DMS114 treated with DMSO at 0.1 percent for 48 hours (cell line): ENCODE measurements around the gene KAZALD1.
"Not testable (repeated sequence)": the region's sequence is repeated elsewhere in the genome, so short reads cannot be mapped to it uniquely, and the experiment has no call there.

ENCODE experiments used
- DNase-seq: peaks from one replicate; lab custom pipeline; 2025; ENCODE audit not compliant: unreplicated experiment; lab: John Stamatoyannopoulos, UW

Gene KAZALD1

DNA sequence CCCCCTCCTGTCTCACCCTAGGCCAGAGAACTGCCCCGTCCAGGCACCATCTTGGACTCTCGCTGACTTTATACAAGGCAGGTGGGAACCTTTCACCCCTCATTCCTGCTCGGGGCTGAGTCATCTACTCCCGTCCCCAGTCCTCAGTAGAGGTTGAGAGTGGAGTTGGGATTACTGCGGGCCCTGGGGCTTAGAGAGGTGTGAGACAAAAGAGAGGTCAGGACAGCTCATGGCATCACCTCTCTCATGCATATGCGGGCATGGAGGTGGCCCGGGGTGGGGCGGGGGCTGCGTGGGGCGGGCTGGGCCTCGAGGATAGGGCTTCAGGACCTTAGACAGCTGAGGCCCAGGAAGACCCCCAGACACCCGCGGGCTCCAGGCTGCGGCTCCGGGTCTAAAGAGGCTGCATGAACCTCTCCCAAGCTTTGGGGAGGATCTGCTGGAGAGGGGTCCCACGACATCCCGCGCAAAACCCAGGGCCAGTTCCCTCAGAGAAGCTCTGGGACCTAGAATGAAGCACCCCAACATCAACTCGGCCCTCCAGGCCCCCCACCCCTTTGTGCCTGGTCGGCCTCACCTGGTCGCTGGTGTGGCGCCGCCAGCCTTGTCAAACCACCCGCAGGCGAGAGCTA, 31.2 kb upstream of the KAZALD1 start:
- no peak for DNase-seq

DNA sequence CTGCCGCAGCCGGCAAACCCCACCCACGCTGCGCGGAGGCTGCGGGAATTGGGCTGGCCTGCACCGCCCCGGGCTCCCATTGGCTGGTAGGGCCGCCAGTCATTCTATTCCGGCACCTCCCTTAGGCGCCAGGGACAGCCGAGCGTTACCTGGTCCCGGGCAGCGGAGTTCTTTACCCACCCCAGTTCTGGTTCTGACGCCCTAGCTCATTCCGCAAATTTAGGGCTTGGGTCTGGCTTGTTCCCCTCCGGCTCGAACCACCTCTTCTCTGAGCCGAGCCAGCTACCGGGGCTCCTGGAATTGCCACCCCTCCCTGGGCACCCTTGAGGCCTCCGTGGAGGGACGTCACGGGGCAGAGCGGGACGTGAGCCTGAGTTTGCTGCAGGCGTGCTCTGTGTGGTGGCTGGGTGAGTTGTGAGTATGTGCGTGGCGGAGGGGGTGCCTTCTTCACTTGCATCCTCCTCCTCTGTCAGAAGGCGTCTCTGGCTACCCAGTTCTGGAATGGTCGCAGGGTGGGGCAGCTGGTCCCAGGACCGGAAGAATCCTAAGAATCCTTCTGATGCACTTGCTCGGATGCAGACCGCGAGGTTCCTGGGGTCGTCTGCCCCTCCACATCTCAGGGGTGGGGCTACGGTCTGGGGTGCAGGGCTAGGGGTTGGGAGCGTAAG, 30.5 kb upstream of the KAZALD1 start, which contains the start of the genes PDZD7 and SFXN3:
TSS of gene PDZD7 (minus strand) at position 2 of the 668 bp plus-strand sequence. CDS start 910 bp downstream, outside the sequence.
TSS of gene SFXN3 (plus strand) at position 107 of the 668 bp plus-strand sequence. CDS start 3,461 bp downstream, outside the sequence.
- DNase-seq = peak; percentile 81

DNA sequence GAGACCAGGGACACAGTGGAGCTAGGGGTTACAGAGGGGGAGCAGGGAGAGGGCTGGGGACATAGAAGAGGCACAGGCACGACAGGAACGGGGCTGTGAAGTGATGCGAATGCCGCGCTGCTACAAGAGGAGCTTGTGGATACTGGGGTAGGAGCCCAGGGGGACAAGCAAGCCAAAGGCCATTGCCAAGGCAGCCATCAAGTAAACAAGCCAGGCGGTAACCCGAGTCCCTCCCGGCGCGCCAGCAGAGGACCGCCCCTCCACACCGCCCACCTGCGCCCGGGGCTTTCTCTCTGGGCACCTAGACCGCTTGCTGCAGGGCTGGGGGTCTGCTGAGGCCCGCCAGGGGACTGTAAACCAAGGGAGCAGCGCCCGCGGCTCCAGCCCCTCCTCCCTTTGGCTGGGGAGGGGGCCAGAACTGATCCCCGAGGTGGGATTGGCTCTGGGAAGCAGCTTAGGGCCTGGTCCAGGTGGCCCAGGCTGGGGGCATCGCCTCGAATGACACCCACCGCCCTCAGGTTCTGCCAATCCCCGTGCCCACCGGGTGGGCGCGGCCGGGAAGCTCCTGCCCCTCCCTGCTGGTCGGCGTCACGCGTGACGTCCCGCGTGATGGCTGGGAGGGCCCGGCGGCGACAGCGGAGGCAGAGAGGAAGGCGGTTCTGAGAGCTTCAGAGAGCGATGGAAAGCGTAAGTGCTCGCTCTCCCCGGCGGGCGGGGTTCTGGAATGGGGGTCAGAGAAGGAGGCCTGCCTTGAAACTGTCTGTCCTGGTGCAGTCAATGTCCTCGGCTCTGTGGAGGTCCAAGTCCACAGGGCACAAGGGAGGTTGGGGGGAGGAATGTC, 29.8 kb upstream of the KAZALD1 start:
- peak; percentile 44 for DNase-seq

DNA sequence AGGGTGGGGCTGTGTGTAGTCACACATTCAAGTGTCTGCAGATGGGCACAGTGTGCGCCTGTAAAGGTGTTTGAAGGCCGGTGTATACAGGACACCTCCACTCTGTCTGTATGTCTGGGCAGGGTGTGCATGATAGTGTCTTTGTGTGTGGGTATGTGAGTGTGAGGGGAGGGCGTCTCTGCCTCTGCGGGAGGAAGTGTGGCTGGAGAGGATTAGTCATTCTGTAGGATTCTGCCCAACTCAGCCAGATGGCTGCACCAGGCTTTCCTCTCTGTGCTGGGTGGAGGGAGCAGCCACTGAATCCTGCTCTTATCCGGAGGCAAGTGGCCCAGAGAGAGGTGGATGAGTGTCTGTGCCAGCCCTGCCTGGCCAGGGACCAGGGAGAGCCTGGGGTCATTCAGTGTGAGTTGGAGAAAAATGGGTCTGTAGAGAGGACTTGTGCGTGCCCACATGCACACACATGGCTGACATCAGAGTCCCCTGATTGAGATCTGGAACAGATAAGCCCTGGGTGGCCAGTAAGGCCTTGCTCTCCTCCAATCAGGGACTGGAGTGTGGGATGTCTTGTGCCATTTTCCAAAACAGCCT, 29.1 kb upstream of the KAZALD1 start:
- DNase-seq = no peak

DNA sequence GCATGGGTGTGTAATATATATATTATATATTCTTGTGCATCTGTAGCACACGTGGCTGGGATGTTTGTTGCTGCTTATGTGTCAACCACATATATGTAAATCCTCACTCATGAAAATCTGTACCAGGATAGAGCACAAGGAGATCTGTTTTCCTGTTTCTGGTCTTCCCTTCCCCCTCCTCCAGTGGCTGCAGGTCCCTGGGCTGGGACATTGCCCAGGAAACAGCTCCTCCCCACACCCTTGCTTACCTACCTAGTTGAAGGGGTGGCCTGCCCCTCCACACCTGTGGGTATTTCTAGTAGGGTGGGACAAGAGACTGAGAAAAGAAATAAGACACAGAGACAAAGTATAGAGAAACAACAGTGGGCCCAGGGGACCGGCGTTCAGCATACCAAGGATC, 28.5 kb upstream of the KAZALD1 start:
- DNase-seq = no peak

DNA sequence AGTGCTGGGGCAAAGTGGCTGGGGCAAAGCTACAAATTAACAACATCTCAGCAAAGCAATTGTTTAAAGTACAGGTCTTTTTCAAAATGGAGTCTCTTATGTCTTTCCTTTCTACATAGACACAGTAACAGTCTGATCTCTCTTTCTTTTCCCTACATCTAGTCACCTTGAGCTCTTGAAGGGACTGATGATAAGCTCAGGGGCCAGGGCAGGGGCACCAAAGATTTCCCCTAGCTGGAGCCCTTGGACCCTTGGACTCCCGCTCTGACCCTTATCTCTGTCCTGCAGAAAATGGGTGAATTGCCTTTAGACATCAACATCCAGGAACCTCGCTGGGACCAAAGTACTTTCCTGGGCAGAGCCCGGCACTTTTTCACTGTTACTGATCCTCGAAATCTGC, 27.4 kb upstream of the KAZALD1 start:
- DNase-seq = not testable (repeated sequence)

DNA sequence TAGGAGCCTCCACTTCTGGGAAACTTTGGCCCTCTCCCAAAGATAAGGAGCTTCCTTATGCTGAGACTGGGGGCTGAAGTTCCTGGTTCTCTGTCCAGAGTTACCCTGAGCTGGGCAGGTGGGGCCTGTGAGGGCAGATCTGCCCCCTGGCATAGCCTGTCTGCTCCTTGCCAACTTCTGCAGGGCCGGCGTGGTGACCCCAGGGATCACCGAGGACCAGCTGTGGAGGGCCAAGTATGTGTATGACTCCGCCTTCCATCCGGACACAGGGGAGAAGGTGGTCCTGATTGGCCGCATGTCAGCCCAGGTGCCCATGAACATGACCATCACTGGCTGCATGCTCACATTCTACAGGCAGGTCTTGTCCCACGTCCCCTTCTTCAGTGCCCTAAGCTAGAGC, 26.5 kb upstream of the KAZALD1 start:
- no peak for DNase-seq

DNA sequence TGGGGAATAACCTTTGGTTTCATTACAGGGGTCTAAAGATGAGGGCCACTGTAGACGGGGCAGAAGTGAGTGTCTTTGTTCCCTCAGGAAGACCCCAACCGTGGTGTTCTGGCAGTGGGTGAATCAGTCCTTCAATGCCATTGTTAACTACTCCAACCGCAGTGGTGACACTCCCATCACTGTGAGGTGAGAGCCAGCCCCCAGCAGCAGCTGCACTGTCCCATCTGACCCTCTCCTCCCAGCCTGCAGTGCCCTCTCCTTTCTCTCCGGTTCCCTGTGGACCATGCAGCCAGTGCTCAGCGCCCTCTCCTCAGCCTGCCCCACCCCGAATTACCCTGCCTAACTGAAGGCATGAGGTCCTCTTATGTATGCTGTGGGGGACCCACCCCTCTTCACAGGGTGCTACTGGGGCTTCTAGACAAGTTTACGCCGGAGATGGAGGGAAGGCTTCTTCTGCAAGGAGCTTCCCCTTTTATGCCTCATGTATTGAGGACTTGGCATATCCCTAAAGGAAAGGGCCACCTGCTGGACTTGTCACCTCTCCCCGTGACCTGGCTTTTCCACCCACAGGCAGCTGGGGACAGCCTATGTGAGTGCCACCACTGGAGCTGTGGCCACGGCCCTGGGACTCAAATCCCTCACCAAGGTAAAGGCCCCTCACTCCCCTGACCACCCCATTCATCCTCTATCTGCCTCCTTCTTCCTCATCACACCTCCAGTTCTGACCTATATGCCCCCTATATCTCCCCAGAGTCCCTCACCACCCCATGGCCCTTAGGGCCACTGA, 25.7 kb upstream of the KAZALD1 start:
- DNase-seq = no peak

DNA sequence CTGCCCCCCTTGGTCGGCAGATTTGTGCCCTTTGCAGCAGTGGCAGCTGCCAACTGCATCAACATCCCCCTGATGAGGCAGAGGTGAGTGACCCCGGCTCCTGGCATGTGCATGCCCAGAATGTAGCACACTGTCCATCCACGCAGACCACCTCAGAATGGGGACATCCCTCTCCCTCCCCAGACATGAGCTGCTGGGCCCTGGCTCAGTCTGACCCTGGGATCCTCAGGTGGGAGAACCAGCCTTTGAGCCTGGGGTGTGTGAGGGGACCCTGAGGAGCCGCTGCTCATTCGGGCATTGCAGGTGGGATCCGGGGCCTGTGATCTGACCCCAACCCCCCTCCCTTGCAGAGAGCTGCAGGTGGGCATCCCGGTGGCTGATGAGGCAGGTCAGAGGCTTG, 25.1 kb upstream of the KAZALD1 start:
- no peak for DNase-seq

DNA sequence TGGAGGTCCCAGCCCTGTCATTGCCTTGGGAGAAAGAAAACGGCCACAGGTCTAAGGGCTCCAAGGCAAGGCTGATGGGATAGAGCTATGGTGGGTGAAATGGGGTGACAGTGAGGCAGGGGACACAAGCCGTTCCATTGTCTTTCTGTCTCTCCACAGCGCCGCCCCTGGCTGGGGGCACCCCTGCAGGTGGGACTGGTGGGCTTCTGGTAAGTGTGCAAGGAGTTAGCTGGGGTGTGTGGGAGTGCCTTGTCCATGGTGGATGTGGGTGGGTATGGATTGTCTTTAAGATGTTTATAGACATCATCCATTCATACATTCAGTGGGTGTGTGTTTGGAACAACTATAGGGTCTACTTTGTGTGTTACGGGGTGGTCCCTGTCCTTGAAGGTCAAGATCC, 23.3 kb upstream of the KAZALD1 start:
- DNase-seq = no peak

DNA sequence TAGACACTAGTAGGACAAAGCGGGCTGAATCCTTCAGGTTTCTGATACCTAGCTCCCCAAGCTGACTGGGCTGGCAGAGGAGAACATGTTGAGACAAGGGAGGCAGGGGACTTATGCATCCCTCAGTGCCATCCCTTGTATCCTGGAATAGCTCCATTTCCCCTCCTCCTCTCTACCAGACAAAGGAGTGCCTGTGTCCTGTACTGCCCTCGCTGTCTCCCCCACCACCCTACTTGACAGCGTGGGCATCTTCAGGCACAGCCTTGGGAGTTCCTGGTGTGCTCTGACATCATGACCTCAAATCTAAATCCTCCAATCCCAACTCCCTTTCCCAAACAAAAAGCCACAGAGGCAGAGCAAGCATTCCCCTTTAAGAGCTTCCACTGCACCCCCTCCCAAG, 21.7 kb upstream of the KAZALD1 start:
- no peak for DNase-seq

DNA sequence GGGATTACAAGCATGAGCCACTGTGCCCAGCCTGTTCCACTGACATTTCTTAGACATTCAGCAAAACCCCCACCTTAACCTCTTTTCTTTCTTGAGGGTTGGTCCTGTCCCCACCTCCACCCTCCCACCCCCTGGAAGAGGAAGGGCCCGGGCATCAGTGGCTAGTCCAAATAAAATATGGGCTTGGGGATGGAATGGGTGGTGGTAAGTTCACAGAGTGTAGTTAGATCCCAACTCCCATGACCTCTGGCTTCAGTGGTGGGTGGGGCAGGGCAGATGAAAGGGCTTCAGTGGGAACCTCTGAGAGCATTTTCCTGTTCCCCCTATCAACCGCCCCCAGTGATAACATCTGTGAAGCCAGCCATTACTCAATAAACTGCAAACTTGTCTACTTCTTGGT, 20.9 kb upstream of the KAZALD1 start:
- DNase-seq = no peak

DNA sequence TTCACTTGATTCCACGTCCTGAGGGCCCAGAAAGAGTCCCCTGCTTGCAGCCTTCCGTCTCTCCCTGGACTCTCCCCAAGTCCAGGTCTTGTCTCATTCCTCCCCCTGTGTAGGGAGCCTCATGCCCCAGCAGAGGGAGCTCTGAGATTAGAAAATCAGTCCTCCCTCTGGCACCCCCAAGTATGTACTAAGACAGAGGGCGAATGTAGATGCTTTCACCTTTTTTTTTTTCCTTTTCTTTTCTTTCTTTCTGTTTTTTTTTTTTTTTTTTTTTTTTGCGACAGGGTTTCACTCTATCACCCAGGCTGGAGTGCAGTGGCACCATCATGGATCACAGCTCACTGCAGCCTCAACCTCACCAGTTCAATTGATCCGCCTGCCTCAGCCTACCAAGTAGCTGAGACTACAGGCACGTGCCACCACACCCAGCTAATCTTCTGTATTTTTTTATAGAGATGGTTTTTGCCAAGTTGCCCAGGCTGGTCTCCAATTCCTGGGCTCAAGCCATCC, 20.5 kb upstream of the KAZALD1 start:
- DNase-seq = peak; percentile 73

DNA sequence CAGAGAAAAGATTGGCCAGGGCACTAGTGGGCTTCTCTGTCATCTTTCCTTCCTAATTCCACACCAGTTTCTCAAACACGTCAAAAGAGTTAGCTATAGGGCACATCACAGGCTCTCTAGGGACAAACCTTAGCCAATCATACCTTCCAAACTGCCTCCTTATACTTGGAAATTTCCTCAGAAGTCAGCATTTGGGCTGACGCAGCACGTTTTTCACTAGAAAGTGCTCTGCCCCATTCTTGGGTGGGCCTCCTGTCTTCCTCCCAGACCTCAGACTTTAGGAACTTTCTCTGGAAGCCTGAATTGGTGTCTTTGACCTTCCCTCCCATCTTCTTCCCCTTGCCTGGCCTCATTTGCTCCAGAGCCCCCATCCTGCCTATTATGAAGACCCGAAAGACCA, 19.7 kb upstream of the KAZALD1 start:
- no peak for DNase-seq

DNA sequence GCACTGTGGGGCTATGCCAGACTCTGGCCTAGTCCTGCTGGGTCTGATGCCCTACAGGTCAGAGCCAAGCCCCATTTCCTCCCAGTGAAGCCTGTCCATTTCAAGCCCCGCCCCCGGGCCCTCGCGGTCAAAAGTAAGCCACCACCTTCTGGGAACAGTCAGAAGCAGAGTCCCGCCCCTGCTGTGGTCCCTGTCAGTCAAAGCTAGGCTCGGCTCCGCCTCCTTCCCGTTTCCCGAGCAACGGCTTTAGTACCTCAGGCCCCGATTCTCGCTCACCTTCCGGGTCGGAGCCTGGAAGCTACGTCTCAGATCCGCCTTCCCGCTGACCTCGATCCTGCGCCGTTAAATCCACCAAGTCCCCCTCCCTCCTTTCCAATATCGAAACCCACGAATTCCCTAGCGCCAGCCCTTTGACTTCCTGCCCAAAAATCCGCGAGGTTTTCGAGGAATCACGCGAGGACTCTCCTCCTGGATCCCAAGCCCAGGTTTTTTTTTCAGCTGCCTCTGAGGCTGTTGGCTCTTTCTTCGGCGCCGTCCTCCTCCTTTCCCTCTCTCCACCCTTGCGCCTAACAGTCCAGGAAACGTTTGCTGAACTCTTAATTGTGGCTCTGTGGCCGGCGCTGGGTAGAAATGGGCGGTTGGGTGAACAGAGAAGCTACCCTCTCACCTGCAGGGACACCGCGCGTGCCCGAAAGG, 19.0 kb upstream of the KAZALD1 start:
- DNase-seq = peak; percentile 97

DNA sequence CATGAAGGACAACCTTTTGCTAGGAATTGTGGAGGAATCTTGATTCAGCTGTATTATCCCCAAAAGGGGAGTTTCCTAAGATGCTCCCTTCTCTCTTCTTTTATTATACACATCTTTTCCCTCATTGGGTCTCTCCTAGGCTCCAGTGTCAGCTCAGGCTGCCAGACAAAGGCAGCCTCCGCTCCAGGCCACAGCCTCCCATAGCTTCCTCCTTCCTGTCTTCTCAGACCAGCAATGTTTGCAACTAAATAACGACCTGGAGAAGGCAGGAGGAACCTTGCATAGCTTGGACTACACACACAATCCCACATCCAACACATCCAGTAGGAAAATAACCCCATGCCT, 18.5 kb upstream of the KAZALD1 start:
- DNase-seq = peak; percentile 40

DNA sequence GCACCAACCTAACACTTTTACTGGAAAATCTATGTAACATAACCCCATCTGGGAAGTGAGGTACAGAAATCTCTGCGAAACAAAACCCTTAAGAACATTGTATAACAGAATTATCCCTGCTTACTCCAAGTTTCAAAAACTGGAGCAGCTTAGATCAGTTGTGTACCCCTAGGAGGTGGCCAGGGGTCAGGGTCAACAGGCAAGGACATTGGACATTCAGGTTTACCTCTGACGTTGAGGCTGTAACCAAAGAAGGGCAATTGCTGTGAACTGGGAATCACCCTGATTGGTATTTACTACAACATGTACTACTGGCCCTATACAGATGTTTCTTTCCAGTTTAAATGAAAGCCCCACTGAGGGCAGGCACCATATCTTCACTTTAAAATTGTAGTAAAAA, 17.7 kb upstream of the KAZALD1 start:
- DNase-seq = no peak

DNA sequence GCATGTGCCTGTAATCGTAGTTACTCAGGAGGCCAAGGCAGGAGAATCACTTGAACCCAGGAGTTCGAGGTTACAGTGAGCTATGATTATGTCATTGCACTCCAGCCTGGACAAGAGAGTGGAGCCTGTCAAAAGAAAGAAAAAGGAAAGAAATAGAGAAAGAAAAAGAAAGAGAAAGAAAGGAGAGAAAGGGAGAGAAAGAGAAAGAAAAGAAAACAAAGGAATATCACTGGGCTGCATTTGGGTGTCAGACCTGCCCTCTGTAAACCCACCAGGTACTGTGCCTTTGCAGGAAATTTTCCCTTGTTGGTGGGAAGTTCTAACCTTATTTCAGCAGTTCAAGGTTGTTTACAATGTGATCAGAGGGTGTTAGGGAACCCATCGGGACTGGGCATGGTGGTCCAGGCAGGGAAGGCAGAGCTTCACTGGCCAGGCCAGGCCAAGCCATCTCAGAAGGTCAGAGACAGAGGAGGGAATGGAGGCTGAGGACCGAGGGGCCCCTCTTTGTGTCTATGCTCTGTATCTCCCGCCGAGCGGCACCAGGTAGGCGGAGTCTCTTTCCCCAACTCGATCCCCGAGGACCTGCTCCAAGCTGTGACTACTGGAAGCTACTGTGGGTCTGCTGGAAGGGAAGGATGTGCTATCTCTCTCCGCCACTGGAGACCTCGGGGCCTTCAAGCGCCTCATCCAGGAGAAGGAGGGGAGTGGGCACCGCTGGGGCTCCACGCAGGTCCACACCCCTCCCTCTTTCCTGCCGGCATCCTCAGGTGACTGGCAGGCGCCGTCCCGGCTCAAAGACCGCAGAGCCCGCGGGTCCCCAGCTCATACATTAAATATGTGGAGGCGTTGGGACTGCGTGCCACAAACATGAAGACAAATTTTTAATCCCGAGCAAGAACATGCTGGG, 15.2 kb upstream of the KAZALD1 start:
- no peak for DNase-seq

DNA sequence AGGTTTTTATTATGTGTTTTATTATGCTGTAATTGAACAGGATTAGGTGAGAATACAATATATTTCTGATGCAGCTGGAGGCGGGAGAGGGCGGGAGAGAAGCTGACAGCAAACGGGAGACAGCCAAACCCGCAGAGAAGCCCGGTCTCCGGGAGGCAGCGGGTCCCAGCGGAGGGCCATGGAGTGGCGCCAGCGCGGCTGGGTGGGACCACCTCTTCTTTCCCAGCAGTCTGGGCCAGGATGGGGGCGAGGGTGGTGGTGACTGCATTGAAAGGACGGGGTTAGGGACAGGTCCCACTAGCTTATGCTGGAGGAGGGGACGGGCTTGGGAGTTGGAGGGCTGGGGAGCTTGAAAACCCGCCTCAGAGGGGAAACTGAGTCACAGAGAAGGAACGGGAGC, 14.5 kb upstream of the KAZALD1 start:
- DNase-seq = no peak
